ENCODE results near the gene TSPAN14.

Gene TSPAN14

GRCh38 chr10:80545258-80545881 is 91.3 kb downstream of the TSPAN14 start:
- Histone ChIP-seq H3K9me3 (ENCODE audit: insufficient read depth, low read depth, low read length) (no peaks in the 10 kb centered on the region), H3K36me3 (ENCODE audit: insufficient read depth, low read length) (no peaks in the 10 kb centered on the region)

GRCh38 chr10:80552151-80552646 is 98.1 kb downstream of the TSPAN14 start:
- Histone ChIP-seq H4K20me1 (ENCODE audit: insufficient read depth, low read length, poor library complexity, severe bottlenecking) (no peaks in the 10 kb centered on the region), H3K9ac (ENCODE audit: low read depth, low read length, poor library complexity, severe bottlenecking) (no peak overlapping the region), H3K9me2 (replicated peaks; ENCODE audit: low read depth, low read length) (no peaks in the 10 kb centered on the region), H3K4me3 (ENCODE audit: low read length, poor library complexity, severe bottlenecking) (no peak overlapping the region), H3K4me1 (ENCODE audit: insufficient read depth, low read length, poor library complexity, severe bottlenecking) (no peaks in the 10 kb centered on the region), H3K27me3 (ENCODE audit: insufficient read depth, low read length, poor library complexity, severe bottlenecking) (no peaks in the 10 kb centered on the region), H3K79me2 (ENCODE audit: insufficient read depth, low read length) (no peaks in the 10 kb centered on the region), H3K9me3 (ENCODE audit: insufficient read depth, low read depth, low read length) (no peaks in the 10 kb centered on the region), H3K4me2 (ENCODE audit: low read depth, low read length, poor library complexity, severe bottlenecking) (no peak overlapping the region), H2AFZ (ENCODE audit: low read length) (no peak overlapping the region), H3F3A (ENCODE audit: low read depth) (no peaks in the 10 kb centered on the region), H3K36me3 (ENCODE audit: insufficient read depth, low read length) (no peaks in the 10 kb centered on the region)
- TF ChIP-seq EZH2phosphoT487 (IDR thresholded peaks at IDR 0.05; ENCODE audit: borderline replicate concordance) (no peak), CTCF (conservative IDR thresholded peaks at IDR 0.05; ENCODE audit: low read length) (no peak)

More at GRCh38 chr10:80545258-80545881, 91.3 kb downstream of the TSPAN14 start:
- Histone ChIP-seq H4K20me1 (ENCODE audit: insufficient read depth, low read length, poor library complexity, severe bottlenecking) (no peaks in the 10 kb centered on the region), H3K4me3 (ENCODE audit: low read length, poor library complexity, severe bottlenecking) (no peak overlapping the region), H3K27me3 (ENCODE audit: insufficient read depth, low read length, poor library complexity, severe bottlenecking) (no peaks in the 10 kb centered on the region), H3K9me2 (replicated peaks; ENCODE audit: low read depth, low read length) (no peaks in the 10 kb centered on the region), H3K79me2 (ENCODE audit: insufficient read depth, low read length) (no peaks in the 10 kb centered on the region), H3K4me2 (ENCODE audit: low read depth, low read length, poor library complexity, severe bottlenecking) (no peak overlapping the region), H2AFZ (ENCODE audit: low read length) (no peak overlapping the region), H3K4me1 (ENCODE audit: insufficient read depth, low read length, poor library complexity, severe bottlenecking) (peaks cover 15% of the 10 kb centered on the region), H3K9ac (ENCODE audit: low read depth, low read length, poor library complexity, severe bottlenecking) (no peak overlapping the region), H3F3A (ENCODE audit: low read depth) (no peaks in the 10 kb centered on the region)
- TF ChIP-seq CTCF (conservative IDR thresholded peaks at IDR 0.05; ENCODE audit: low read length) (no peak), EZH2phosphoT487 (IDR thresholded peaks at IDR 0.05; ENCODE audit: borderline replicate concordance) (no peak)

- Histone ChIP-seq H3K9me2 (replicated peaks; ENCODE audit: low read depth, low read length) (no peaks in the 10 kb centered on the region), H3K4me2 (ENCODE audit: low read depth, low read length, poor library complexity, severe bottlenecking) (no peak overlapping the region), H3K79me2 (ENCODE audit: insufficient read depth, low read length) (no peaks in the 10 kb centered on the region), H2AFZ (ENCODE audit: low read length) (no peak overlapping the region), H3K9ac (ENCODE audit: low read depth, low read length, poor library complexity, severe bottlenecking) (no peak overlapping the region), H3K9me3 (ENCODE audit: insufficient read depth, low read depth, low read length) (no peaks in the 10 kb centered on the region), H3F3A (ENCODE audit: low read depth) (no peaks in the 10 kb centered on the region), H3K4me3 (ENCODE audit: low read length, poor library complexity, severe bottlenecking) (no peak overlapping the region), H3K36me3 (ENCODE audit: insufficient read depth, low read length) (no peaks in the 10 kb centered on the region), H4K20me1 (ENCODE audit: insufficient read depth, low read length, poor library complexity, severe bottlenecking) (no peaks in the 10 kb centered on the region), H3K27me3 (ENCODE audit: insufficient read depth, low read length, poor library complexity, severe bottlenecking) (no peaks in the 10 kb centered on the region), H3K4me1 (ENCODE audit: insufficient read depth, low read length, poor library complexity, severe bottlenecking) (no peaks in the 10 kb centered on the region)
- TF ChIP-seq EZH2phosphoT487 (IDR thresholded peaks at IDR 0.05; ENCODE audit: borderline replicate concordance): no peak
- no peak; the same call in 1 of the 2 replicates for TF ChIP-seq CTCF (conservative IDR thresholded peaks at IDR 0.05; ENCODE audit: low read length)
These were observed 99.3 kb downstream of the TSPAN14 start for GRCh38 chr10:80553436-80553835.
